Effector memory CD8-positive, alpha-beta T cell (primary cell): ENCODE results near the gene EYS.

Experiments used
- ATAC-seq: fragments of 150-1000 bp; cut with Tn5 transposase; replicated peaks from 2 replicates; pipeline ENCODE4 v1.10.0; 2021; ENCODE audit warnings: mild to moderate bottlenecking, moderate library complexity
- DNase-seq, 3 experiments: peaks; one replicate each; pipeline ENCODE4 v3.0.0; 2021
- H3K27ac Mint-ChIP-seq, 2 donors: one replicate each; pipeline ENCODE4 v1.8.0; 2022; ENCODE audit warnings: mild to moderate bottlenecking in 2 of 2, mixed read lengths in 2 of 2, moderate library complexity in 2 of 2
- H3K27me3 Mint-ChIP-seq, 2 donors: one replicate each; pipeline ENCODE4 v1.8.0; 2022; ENCODE audit warnings: mixed read lengths in 2 of 2
- H3K36me3 Mint-ChIP-seq: one replicate; pipeline ENCODE4 v1.8.0; 2022; ENCODE audit warnings: mild to moderate bottlenecking, moderate library complexity, mixed read lengths; ENCODE audit not compliant: insufficient read depth
- H3K4me1 Mint-ChIP-seq, 2 donors: one replicate each; pipeline ENCODE4 v1.8.0; 2022; ENCODE audit warnings: low read depth in 2 of 2, mixed read lengths in 2 of 2
- H3K4me3 Mint-ChIP-seq, 2 donors: one replicate each; pipeline ENCODE4 v1.8.0; 2022; ENCODE audit warnings: mild to moderate bottlenecking in 2 of 2, mixed read lengths in 2 of 2, moderate library complexity in 2 of 2
- H3K9me3 Mint-ChIP-seq, 2 donors: one replicate each; pipeline ENCODE4 v1.8.0; 2022; ENCODE audit warnings: mixed read lengths in 2 of 2

EYS gene

DNA sequence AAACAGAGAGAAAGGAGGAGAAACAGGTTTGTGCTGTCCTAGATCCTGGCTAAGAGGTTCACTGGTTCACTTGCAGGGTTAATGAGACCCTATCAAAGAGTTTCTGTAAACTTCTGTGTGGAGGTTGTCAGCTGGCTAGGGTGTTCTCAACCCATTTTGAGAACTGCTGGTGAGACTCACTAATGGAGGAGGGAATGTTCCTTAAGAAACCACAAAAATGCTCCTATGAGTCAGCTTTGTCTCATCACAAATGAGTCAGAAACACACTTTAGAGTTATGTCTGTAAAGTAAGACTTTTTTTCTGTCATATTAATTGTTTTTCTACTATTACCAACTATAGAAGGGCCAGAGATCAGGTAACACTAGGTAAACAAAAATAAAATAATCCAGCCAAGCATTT, 1187.0 kb downstream of the EYS start:
- DNase-seq (no peak), ATAC-seq (no peak)
- no peaks in the 10 kb centered on the region for H3K4me1 Mint-ChIP-seq
- peaks cover 8 to 15% of the 10 kb centered on the region in 2 donors for H3K9me3 Mint-ChIP-seq
- H3K4me3 Mint-ChIP-seq, result no peak overlapping the region
- no peak overlapping the region for H3K27ac Mint-ChIP-seq
- no peaks in the 10 kb centered on the region for H3K27me3 Mint-ChIP-seq
- peaks cover 4% of the 10 kb centered on the region for H3K36me3 Mint-ChIP-seq

DNA sequence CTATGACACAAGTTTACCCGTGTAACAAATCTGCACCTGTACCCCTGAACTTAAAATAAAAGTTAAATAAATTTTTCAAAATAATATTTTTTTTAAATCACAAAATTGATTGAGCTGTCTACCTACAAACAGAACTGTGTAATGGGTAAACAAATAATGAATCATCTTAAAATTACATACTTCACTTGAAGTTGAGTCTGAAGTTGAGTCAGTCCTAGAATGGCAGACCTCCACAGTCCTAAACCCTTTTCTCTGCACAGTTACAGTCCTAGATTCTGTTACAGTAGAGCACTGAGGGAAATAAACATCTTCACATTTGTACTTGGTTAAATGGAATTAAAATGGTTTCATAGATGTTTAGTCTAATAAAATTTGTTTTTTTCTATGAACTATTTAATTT, 1190.6 kb downstream of the EYS start:
- Mint-ChIP-seq H3K36me3 (no peaks in the 10 kb centered on the region), H3K27me3 (no peaks in the 10 kb centered on the region), H3K4me3 (no peak overlapping the region), H3K4me1 (no peaks in the 10 kb centered on the region), H3K9me3 (peaks cover 11 to 15% of the 10 kb centered on the region in 2 donors), H3K27ac (no peak overlapping the region)
- ATAC-seq, result no peak
- no peak for DNase-seq

DNA sequence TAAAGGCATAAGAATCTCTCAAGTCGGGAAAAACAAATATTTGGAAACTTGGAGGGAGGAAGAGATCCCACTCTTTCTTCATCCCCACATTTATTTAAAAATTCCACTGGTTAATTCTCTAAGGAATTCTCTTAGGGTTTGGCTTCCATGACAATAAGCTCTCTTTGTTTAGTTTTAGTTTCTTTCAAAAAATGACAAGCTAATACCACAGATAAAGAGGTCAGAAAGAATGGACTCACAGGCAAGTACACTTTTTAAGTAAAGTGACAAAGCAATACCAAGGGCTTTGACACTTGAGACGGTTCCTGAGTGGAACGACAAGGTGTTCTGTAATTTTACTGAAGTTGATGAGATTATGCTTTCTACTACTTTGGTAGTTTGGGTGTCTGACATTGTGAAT, 1199.4 kb downstream of the EYS start:
- Mint-ChIP-seq H3K4me1 (no peaks in the 10 kb centered on the region), H3K36me3 (no peaks in the 10 kb centered on the region), H3K9me3 (peaks cover 13 to 14% of the 10 kb centered on the region in 2 donors), H3K27me3 (no peaks in the 10 kb centered on the region), H3K27ac (no peak overlapping the region), H3K4me3 (no peak overlapping the region)
- ATAC-seq, result no peak
- no peak for DNase-seq

DNA sequence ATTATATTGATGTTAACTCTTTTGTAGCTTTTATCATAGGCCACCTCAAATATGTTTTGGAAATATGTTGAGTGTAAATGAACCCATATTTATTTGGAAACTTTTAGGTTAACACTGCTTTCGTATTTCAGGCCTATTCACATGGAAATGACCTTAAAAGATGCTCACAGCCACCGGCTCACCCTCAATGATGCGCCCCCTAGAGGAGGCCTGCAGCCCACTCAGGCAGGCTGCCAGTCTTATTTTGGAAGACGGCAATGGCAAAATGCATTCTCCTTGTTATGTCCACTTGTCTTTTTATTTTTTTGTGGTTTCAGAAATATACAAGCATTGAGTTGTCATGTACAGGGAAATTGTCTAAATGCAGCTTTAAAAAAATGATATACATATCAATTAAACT, 1201.7 kb downstream of the EYS start:
- Mint-ChIP-seq H3K9me3 (peaks cover 8 to 14% of the 10 kb centered on the region in 2 donors), H3K4me1 (no peaks in the 10 kb centered on the region), H3K27ac (no peak overlapping the region), H3K27me3 (no peaks in the 10 kb centered on the region), H3K4me3 (no peak overlapping the region), H3K36me3 (no peaks in the 10 kb centered on the region)
- DNase-seq, result no peak
- no peak for ATAC-seq

DNA sequence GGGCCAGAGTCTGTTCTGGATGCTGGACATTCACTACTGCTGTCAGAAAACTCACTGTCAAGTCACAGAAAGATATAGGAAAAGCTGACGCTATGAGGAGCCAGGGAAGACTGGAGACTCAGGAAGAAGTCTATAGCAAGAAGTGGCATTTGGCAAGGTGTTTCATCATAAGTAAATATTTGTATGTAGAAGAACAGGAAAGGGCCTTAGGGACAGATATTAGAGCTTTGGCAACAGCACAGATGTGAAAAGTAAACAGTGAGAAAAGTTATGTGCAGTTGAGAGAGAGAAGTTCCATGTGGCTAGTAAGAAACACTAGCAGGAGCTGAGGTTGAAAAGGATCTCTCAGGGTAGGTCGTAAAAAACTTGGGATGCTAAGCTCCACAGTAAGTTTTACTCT, 1202.5 kb downstream of the EYS start:
- no peak overlapping the region for H3K4me3 Mint-ChIP-seq
- H3K27me3 Mint-ChIP-seq, result no peaks in the 10 kb centered on the region
- no peak for DNase-seq
- no peaks in the 10 kb centered on the region for H3K4me1 Mint-ChIP-seq
- no peak overlapping the region for H3K27ac Mint-ChIP-seq
- H3K36me3 Mint-ChIP-seq, result no peaks in the 10 kb centered on the region
- no peak for ATAC-seq
- H3K9me3 Mint-ChIP-seq, result peaks cover 10 to 14% of the 10 kb centered on the region in 2 donors

DNA sequence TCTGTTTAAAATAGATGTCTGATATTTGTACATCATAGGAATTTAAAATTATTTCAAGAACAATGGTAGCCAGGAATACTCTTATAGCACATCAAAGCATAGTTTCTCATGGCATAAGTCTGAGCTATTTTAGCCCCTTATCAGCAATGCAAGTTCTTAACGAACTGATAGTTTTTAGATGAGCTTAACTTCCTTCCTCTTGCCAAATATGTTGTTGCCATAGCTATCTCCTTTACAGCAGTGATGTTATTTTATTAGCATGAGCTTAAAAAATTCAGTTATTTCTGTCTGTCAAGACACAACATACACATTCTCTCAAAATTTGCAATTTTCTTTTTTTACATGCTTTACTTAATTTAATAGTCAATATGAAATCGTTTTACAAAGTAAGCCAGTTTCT, 1204.2 kb downstream of the EYS start:
- H3K27me3 Mint-ChIP-seq, result no peaks in the 10 kb centered on the region
- DNase-seq, result no peak
- H3K9me3 Mint-ChIP-seq, result peaks cover 11 to 14% of the 10 kb centered on the region in 2 donors
- no peaks in the 10 kb centered on the region for H3K36me3 Mint-ChIP-seq
- H3K4me3 Mint-ChIP-seq, result no peak overlapping the region
- H3K27ac Mint-ChIP-seq, result no peak overlapping the region
- ATAC-seq, result no peak
- H3K4me1 Mint-ChIP-seq, result no peaks in the 10 kb centered on the region

DNA sequence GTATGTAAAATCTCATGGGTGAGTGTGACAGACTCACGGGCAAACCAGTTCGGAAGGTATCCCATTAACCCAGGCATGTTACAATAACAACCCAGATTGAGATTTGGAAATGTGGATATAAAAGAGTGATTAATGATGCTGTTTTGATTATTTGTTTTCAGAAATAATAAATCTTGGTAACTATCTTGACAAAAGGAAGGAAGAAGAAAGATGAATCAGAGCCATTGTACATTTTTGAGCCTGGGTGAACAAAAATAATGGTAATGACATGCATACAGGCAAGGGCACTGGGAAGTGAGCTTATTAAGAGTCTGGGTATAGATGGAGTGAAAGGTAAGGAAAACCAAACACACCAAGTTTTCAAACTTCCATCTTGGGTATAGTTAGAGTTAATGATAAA, 1209.4 kb downstream of the EYS start:
- H3K36me3 Mint-ChIP-seq, result no peaks in the 10 kb centered on the region
- H3K4me3 Mint-ChIP-seq, result no peak overlapping the region
- peaks cover 9 to 12% of the 10 kb centered on the region in 2 donors for H3K9me3 Mint-ChIP-seq
- ATAC-seq, result no peak
- no peaks in the 10 kb centered on the region for H3K27me3 Mint-ChIP-seq
- no peak for DNase-seq
- H3K27ac Mint-ChIP-seq, result no peak overlapping the region
- no peaks in the 10 kb centered on the region for H3K4me1 Mint-ChIP-seq

DNA sequence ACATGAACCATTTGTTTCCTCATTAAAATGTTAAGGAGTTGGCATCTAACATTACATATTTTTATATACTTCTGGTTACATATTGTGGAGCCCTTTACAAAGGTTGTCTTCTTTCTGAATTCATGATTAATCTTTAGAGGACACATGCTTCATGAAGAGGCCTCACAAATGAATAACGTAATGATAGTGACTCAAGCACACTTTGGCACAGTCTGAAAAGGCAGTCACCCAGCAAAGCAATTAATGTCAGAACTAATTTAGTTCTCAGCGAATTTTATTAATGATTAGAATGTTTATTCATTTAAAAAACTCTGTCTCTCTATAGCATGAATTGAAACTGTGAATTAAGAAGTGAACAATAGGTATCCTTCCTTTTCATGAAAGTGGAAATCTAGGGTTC, 1217.3 kb downstream of the EYS start:
- Mint-ChIP-seq H3K27ac (no peak overlapping the region), H3K4me1 (no peaks in the 10 kb centered on the region), H3K36me3 (no peaks in the 10 kb centered on the region), H3K9me3 (peaks cover 0 to 6% of the 10 kb centered on the region in 2 donors), H3K4me3 (no peak overlapping the region), H3K27me3 (no peaks in the 10 kb centered on the region)
- no peak for DNase-seq
- ATAC-seq, result no peak

DNA sequence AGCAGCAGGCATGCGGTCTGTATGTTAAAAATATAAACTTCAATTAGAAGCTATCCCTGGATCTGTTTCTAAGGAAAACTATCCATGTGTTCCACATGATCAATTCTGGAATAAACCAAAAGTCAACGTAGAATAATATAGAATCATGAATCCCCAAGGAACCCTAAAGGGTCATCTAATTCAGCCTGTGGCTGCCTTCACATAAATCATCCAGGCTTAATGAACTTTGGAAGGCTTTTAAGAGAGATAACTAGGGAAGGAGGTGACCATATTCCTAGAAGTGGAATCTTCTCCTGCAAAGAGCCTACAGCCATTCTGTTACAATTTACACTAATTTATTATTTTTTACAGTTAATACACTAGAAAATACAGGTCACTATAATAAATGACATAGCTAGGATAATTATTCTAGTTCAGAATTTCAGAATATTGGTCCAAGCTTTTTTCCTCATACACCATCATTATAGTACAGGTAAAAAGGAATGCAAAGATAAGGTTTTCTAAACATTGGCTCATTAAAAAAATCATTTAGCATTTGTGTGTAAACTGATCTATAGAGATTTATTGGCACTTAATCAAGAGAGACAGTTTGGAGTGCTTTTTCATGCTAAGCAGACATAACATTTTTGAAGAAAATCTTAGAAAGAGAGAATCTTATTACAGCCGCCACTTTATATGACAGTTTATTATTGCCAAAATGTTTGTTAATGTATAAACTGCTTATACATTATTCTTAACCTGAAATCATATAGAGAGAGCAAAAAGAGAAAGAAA, 1220.3 kb downstream of the EYS start:
- Mint-ChIP-seq H3K4me1 (no peaks in the 10 kb centered on the region), H3K9me3 (peaks cover 0 to 2% of the 10 kb centered on the region in 2 donors), H3K27ac (no peak overlapping the region), H3K4me3 (no peak overlapping the region), H3K36me3 (no peaks in the 10 kb centered on the region), H3K27me3 (no peaks in the 10 kb centered on the region)
- DNase-seq, result no peak
- no peak for ATAC-seq

DNA sequence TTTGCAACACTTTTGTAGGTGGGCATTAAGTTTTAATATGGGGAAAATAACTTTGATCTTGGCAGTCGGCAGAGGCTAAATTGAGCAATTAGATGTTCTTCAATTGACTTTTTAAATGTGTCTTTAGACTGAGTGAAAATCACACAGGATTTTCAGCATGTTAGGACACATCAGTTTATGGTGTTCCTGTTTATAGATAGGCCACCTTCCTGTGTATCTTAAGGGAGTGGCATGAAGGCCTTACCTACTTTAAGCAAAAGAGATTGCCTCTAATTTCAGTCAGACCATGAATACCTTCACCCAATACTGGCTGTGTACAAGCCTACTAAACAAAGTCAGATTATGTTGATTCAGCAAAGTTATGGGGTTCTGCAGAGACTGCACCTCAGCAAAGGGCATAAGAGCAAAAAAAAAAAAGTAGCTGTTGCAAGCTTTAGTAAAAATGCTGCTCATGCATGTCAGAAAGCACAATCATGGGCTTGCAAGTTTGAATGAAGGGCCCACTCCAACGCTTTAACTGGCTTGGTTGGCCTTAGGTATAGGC, 1223.0 kb downstream of the EYS start:
- no peak overlapping the region for H3K4me3 Mint-ChIP-seq
- H3K27me3 Mint-ChIP-seq, result no peaks in the 10 kb centered on the region
- no peaks in the 10 kb centered on the region for H3K36me3 Mint-ChIP-seq
- no peak for DNase-seq
- no peaks in the 10 kb centered on the region for H3K4me1 Mint-ChIP-seq
- no peak overlapping the region for H3K27ac Mint-ChIP-seq
- H3K9me3 Mint-ChIP-seq, result peaks cover 0 to 6% of the 10 kb centered on the region in 2 donors
- no peak for ATAC-seq

DNA sequence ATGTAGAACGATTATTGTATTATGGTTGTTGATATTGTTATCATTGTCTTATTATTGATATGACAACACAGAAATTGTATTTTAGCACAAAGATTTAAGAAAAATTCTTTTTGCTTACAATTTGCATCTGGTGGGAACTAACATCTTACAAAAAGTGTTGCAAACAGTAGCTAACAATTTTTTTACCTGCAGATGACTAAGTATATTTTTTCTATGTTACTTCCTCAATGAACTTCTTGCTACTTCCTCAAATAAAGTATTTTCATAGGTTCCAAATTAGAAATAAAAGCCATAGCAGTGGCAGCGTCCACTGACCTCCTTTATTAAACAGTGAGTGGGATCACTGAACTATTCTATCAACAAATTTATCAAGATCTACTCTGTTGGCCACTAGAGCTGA, 1224.4 kb downstream of the EYS start:
- no peak overlapping the region for H3K4me3 Mint-ChIP-seq
- no peak for DNase-seq
- no peaks in the 10 kb centered on the region for H3K27me3 Mint-ChIP-seq
- H3K9me3 Mint-ChIP-seq, result peaks cover 0 to 7% of the 10 kb centered on the region in 2 donors
- ATAC-seq, result no peak
- no peaks in the 10 kb centered on the region for H3K36me3 Mint-ChIP-seq
- no peaks in the 10 kb centered on the region for H3K4me1 Mint-ChIP-seq
- H3K27ac Mint-ChIP-seq, result no peak overlapping the region

DNA sequence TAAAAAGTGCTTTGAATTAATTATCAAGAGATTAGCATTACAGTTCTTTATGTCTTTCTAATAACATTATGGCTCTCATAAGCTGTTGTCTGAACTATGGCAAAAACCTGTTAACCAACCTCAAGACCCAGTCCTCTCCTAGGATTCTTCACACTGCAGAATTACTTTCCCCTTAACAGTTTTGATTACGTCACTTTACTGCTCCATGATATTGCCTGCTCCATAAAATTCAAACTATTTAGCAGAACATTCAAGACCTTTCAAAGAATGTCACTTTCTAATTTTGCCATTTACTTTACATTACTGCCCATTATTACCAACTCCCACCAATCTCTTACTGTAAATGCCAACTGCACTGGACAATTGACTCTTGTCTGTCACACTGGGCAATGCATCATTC, 1227.9 kb downstream of the EYS start:
- Mint-ChIP-seq H3K36me3 (no peaks in the 10 kb centered on the region), H3K27me3 (no peaks in the 10 kb centered on the region), H3K9me3 (peaks cover 0 to 7% of the 10 kb centered on the region in 2 donors), H3K4me3 (no peak overlapping the region), H3K4me1 (no peaks in the 10 kb centered on the region), H3K27ac (no peak overlapping the region)
- no peak for ATAC-seq
- DNase-seq, result no peak

DNA sequence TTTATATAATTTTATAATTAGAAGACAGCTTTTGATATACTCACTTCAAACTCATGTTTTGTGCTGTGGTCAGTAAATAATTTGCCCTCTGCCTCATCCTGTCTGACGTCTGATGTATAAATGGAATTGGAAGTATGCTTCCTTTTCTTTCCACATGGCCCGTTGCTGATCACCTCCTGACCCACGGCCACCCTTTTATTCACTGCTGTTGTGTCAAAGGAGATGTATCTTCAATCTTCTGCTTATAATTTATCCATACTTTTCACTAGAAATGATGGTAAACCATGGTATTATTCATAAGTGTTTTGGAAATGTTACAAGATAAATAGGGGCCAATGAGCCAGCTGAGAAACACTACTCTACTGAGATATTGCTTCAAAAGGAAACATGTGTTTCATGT, 1229.6 kb downstream of the EYS start:
- H3K27ac Mint-ChIP-seq, result no peak overlapping the region
- H3K27me3 Mint-ChIP-seq, result no peaks in the 10 kb centered on the region
- H3K4me3 Mint-ChIP-seq, result no peak overlapping the region
- no peaks in the 10 kb centered on the region for H3K4me1 Mint-ChIP-seq
- H3K9me3 Mint-ChIP-seq, result peaks cover 0 to 7% of the 10 kb centered on the region in 2 donors
- no peaks in the 10 kb centered on the region for H3K36me3 Mint-ChIP-seq
- DNase-seq (no peak), ATAC-seq (no peak)

DNA sequence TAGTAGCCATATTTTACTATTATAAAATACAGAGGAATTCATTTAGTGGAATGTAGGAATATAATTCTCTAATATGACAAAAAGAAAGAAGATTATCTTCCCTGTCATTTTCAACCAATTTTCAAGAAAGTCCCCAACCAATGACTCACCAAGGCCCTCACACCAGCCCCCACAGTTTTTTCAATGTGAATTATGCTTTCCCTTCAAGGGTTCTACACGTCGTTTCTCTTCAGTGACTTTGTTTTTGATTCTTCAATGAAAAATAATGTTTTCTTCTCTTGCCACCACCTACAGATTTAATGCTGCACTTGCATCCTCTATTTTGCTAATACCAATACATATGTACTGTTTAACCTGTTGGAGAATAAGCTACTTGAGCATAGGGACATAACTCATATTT, 1230.1 kb downstream of the EYS start:
- Mint-ChIP-seq H3K9me3 (peaks cover 0 to 7% of the 10 kb centered on the region in 2 donors), H3K36me3 (no peaks in the 10 kb centered on the region), H3K27me3 (no peaks in the 10 kb centered on the region), H3K4me3 (no peak overlapping the region), H3K4me1 (no peaks in the 10 kb centered on the region), H3K27ac (no peak overlapping the region)
- ATAC-seq (no peak), DNase-seq (no peak)
